Kidney (tissue), 14 donors: ENCODE data around the gene PSME3. TPM values are rescaled to one million over a fixed set of nuclear protein-coding genes. Genes with fewer than 3 reads are reported as not detected.
"Not testable (repeated sequence)": the region's sequence is repeated elsewhere in the genome, so short reads cannot be mapped to it uniquely, and the experiment has no call there.

Source experiments
- DNase-seq, 5 donors: peaks; one replicate each; pipeline ENCODE4 v3.0.0-alpha.2; 2013 to 2020
- FAIRE-seq: peaks from 2 replicates; lab custom pipeline; 2012; peaks lifted over from hg19 to GRCh38; lab: Jason Lieb, UNC
- H3K27ac ChIP-seq, 2 donors: one replicate each; pipeline ENCODE4 v1.7.0; 2013; ENCODE audit warnings: low read depth in 2 of 2, low read length in 2 of 2, inconsistent platforms in 1 of 2
- H3K27me3 ChIP-seq: one replicate; pipeline ENCODE4 v1.7.1; 2013; ENCODE audit warnings: low read length, inconsistent platforms; ENCODE audit not compliant: control insufficient read depth, insufficient read depth
- H3K36me3 ChIP-seq, 3 donors: one replicate each; pipeline versions ENCODE4 v1.7.0 to v1.7.1; 2013; ENCODE audit warnings: low read length in 3 of 3, control low read depth in 1 of 3, inconsistent platforms in 1 of 3; ENCODE audit not compliant: insufficient read depth in 3 of 3, control insufficient read depth in 2 of 3
- H3K4me1 ChIP-seq, 3 donors: one replicate each; pipeline versions ENCODE4 v1.7.0 to v1.7.1; 2013; ENCODE audit warnings: low read length in 3 of 3, inconsistent platforms in 1 of 3, low read depth in 1 of 3; ENCODE audit not compliant: control insufficient read depth in 2 of 3, insufficient read depth in 2 of 3
- H3K4me3 ChIP-seq, 3 donors: one replicate each; pipeline versions ENCODE4 v1.7.0 to v1.8.1; 2013; ENCODE audit warnings: low read length in 3 of 3, control low read depth in 1 of 3, inconsistent platforms in 1 of 3
- H3K9ac ChIP-seq, 3 donors: one replicate each; pipeline versions ENCODE4 v1.7.0 to v1.7.1; 2013; ENCODE audit warnings: low read length in 3 of 3, control low read depth in 1 of 3, inconsistent platforms in 1 of 3
- H3K9me3 ChIP-seq, 3 donors: one replicate each; pipeline versions ENCODE4 v1.7.0 to v1.7.1; 2013; ENCODE audit warnings: low read length in 3 of 3, control low read depth in 1 of 3, inconsistent platforms in 1 of 3; ENCODE audit not compliant: control insufficient read depth in 2 of 3, insufficient read depth in 1 of 3
- intact Hi-C: fragments of 100-400 bp; cut with DNase I; formaldehyde crosslinking; loops from one replicate; pipeline ENCODE4 v1.11.1; 2022
- polyA plus RNA-seq: library from polyadenylated mRNA; stranded (reverse); fragments of 350-450 nt; fragmentation: Illumina TruSeq; extraction: RNeasy Lipid Tissue Mini Kit (QIAGEN cat#74804); gene quantifications from one replicate; pipeline ENCODE4 v1.2.3, GENCODE V29; 2014; ENCODE audit warnings: low read depth, low replicate concordance; ENCODE audit not compliant: insufficient read depth
- total RNA-seq: library from RNA; stranded (reverse); fragmentation: NEBNext Ultra II Directional; extraction: Animal tissue kit (Norgen Biotek cat#: 25700); gene quantifications from one replicate; pipeline ENCODE4 v1.2.1, GENCODE V29; 2021
- TF ChIP-seq, protein P1 (sequence below): IDR thresholded peaks from 3 replicates; pipeline ENCODE4 v1.5.1; 2012; ENCODE audit warnings: mild to moderate bottlenecking, moderate library complexity, borderline replicate concordance; ENCODE audit not compliant: insufficient read depth; ENCODE audit errors: extremely low read depth
- donor health status: control.
- donor health status: control.
- donor health status: control.
- donor health status: control.
- donor health status: control.
- donor health status: DM: yes; HTN: yes; CAD: no.
- donor health status: Normal renal cell carcinoma (clear cell type).

PSME3 gene
- total and polyA plus RNA-seq, 2 donors from 2014 or later, result 60.3 to 115 TPM

DNA sequence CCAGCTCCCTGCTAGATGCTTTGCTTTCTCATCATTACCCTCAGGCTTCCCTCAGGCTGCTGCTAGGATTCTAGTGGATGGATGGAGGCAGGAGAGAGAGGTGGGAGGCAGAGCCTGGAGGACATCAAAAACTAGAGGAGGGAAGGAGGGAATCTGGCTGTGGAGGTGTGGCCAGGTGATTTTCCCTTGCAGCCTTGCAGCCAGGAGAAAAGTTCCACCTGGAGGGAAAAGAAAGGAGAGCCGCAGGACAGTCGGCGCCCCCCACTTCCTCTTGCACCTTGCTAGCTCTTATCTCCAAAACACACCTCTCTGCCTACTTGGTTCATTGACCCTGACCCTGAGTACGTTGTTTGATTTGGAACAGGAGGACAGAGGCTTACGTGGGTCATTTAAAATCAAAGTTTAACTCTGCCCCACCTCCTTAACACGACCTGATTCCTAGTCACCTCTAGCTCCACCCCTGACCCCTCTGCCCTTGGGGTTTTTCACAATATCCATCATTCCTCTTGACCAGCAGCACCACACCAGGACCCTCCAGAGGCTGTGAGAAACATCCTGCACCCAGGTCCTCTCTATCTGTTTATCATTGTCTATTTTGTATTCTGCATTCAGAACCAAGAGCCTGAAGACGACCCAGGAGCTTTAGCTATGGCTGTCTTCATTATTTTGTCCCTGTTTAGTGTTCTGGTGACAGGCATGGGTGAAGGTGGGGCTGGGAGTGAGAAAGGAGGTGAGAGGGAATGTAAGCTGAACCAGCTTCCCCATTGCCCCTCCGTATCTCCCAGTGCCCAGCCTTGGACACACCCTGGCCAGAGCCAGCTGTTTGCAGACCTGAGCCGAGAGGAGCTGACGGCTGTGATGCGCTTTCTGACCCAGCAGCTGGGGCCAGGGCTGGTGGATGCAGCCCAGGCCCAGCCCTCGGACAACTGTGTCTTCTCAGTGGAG is 33.7 kb downstream of the PSME3 start:
- DNase-seq (peak in 1 of 5 donors; percentile 56), FAIRE-seq (no peak)
- Histone ChIP-seq H3K27ac (peak overlapping the region in 1 of 2 donors; percentile 13), H3K36me3 (no peaks in the 10 kb centered on the region), H3K27me3 (no peaks in the 10 kb centered on the region), H3K4me3 (no peak overlapping the region), H3K4me1 (peaks cover 0 to 11% (median 8%) of the 10 kb centered on the region in 3 donors), H3K9me3 (no peaks in the 10 kb centered on the region), H3K9ac (no peak overlapping the region)
- TF ChIP-seq, protein P1, sequence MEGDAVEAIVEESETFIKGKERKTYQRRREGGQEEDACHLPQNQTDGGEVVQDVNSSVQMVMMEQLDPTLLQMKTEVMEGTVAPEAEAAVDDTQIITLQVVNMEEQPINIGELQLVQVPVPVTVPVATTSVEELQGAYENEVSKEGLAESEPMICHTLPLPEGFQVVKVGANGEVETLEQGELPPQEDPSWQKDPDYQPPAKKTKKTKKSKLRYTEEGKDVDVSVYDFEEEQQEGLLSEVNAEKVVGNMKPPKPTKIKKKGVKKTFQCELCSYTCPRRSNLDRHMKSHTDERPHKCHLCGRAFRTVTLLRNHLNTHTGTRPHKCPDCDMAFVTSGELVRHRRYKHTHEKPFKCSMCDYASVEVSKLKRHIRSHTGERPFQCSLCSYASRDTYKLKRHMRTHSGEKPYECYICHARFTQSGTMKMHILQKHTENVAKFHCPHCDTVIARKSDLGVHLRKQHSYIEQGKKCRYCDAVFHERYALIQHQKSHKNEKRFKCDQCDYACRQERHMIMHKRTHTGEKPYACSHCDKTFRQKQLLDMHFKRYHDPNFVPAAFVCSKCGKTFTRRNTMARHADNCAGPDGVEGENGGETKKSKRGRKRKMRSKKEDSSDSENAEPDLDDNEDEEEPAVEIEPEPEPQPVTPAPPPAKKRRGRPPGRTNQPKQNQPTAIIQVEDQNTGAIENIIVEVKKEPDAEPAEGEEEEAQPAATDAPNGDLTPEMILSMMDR, result no peak
- intact Hi-C loops, result no loop called here

GRCh38 chr17:42867694-42868261 is 34.6 kb downstream of the PSME3 start:
- intact Hi-C loops, H3K4me3 ChIP-seq, H3K36me3 ChIP-seq, H3K9me3 ChIP-seq, H3K27ac ChIP-seq, FAIRE-seq, H3K27me3 ChIP-seq, H3K9ac ChIP-seq: not testable (repeated sequence)
- peaks cover 0 to 11% (median 8%) of the 10 kb centered on the region in 3 donors for H3K4me1 ChIP-seq
- DNase-seq, result peak in 1 of 5 donors; percentile 33

GRCh38 chr17:42868338-42868737 is 35.1 kb downstream of the PSME3 start:
- Histone ChIP-seq H3K4me1 (peaks cover 0 to 11% (median 8%) of the 10 kb centered on the region in 3 donors), H3K27me3 (no peaks in the 10 kb centered on the region), H3K9ac (no peak overlapping the region), H3K36me3 (peaks cover 0 to 3% (median 0%) of the 10 kb centered on the region in 3 donors), H3K9me3 (no peaks in the 10 kb centered on the region), H3K27ac (no peak overlapping the region), H3K4me3 (no peak overlapping the region)
- no peak for FAIRE-seq
- intact Hi-C loops, result no loop called here
- peak in 1 of 5 donors; percentile 34 for DNase-seq
- TF ChIP-seq, protein P1, result no peak

DNA sequence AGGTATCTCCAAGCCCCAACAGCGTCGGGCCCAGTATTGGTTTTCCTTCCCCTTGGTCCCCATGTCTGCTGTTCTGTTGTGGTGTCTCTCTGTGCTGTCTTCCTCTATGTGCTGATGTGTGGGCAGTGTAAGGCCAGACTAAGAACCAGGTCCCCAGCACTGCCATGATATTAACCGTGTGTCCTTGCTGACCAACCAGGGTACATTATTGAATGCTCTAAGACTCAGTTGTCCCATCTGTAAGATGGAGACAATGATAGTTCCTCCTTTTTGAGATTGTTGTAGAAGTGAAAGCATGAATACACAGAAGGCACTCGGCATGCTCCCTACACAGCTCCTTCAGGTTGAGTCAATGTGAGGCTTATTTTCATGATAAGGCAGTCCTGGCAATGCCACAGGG is 38.5 kb downstream of the PSME3 start:
- no peak for FAIRE-seq
- no peak overlapping the region for H3K4me3 ChIP-seq
- TF ChIP-seq, protein P1, result no peak
- H3K9ac ChIP-seq, result no peak overlapping the region
- H3K27me3 ChIP-seq, result no peaks in the 10 kb centered on the region
- peak in 1 of 5 donors; percentile 22 for DNase-seq
- intact Hi-C loops, result no loop called here
- no peaks in the 10 kb centered on the region for H3K4me1 ChIP-seq
- no peaks in the 10 kb centered on the region for H3K9me3 ChIP-seq
- no peak overlapping the region for H3K27ac ChIP-seq
- peaks cover 0 to 3% (median 0%) of the 10 kb centered on the region in 3 donors for H3K36me3 ChIP-seq
